ENCODE measurements around the gene MAG. TPM values are rescaled to one million over a fixed set of nuclear protein-coding genes. Genes with fewer than 3 reads are reported as not detected.
A peak's percentile ranks its signal among the peaks of the same experiment; 100 is the strongest.

Gene MAG
- total RNA-seq, 3 donors from 2014 or later, result 4.2 TPM; not detected in 2

DNA sequence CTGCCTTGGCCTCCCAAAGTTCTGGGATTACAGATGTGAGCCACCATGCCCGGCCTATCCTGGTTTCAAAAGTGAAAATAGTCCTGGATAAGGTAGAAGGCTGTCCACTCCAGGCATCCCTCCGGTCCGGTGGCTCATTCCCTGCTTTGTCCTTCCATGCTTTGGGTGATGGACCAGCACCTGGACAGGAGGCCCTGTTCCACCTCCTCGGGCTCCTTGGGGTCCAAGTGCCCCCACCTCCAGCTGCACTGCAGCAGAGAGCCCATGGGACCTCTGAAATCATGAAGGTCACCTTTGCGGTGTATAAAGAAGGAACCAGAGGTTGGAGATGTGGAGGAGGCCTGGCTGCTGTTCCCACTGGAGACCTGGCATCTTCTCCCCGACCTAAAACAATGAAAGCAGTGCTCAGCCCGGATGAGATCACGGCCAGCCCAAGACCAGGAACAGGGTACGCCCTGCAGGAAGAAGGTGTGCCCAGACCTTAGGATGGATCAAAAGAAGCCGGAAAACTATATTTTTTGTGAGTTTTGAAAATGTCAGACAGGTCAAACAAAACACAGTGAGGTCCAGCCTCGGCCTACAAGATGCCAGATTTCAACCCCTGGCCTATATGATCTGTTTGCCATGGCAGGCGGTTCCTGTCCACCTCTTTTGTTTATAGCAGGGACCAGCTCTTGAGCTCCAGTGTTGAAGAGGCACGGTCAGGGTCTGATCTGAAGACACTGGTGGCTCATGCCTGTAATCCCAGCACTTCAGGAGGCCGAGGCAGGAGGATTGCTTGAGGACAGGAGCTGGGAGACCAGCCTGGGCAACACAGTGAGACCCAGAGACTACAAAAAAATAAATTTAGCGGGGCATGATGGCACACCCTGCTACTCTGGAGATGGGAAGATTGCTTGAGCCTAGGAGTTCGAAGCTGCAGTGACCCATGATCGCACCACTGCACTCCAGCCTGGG, 37.3 kb upstream of the MAG start:
- intact Hi-C loops (cut with DNase I; ENCODE audit: low total_unique reads), result no loop called here
- no peak overlapping the region for H3K4me3 ChIP-seq
- H3K4me1 ChIP-seq, result peaks cover 0 to 5% of the 10 kb centered on the region in 2 donors
- peak overlapping the region in 1 of 2 donors; percentile 60 for H3K27ac ChIP-seq
- no peak for TF ChIP-seq POLR2AphosphoS5 (IDR thresholded peaks at IDR 0.05)
- TF ChIP-seq, protein P1, sequence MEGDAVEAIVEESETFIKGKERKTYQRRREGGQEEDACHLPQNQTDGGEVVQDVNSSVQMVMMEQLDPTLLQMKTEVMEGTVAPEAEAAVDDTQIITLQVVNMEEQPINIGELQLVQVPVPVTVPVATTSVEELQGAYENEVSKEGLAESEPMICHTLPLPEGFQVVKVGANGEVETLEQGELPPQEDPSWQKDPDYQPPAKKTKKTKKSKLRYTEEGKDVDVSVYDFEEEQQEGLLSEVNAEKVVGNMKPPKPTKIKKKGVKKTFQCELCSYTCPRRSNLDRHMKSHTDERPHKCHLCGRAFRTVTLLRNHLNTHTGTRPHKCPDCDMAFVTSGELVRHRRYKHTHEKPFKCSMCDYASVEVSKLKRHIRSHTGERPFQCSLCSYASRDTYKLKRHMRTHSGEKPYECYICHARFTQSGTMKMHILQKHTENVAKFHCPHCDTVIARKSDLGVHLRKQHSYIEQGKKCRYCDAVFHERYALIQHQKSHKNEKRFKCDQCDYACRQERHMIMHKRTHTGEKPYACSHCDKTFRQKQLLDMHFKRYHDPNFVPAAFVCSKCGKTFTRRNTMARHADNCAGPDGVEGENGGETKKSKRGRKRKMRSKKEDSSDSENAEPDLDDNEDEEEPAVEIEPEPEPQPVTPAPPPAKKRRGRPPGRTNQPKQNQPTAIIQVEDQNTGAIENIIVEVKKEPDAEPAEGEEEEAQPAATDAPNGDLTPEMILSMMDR (IDR thresholded peaks at IDR 0.05), result no peak
- no peak for TF ChIP-seq POLR2A (IDR thresholded peaks at IDR 0.05)
- no peaks in the 10 kb centered on the region for H3K27me3 ChIP-seq
- no peaks in the 10 kb centered on the region for H3K36me3 ChIP-seq
- no peak for DNase-seq (ENCODE audit: low spot score in 2 of 2)
- H3K9me3 ChIP-seq, result no peaks in the 10 kb centered on the region

DNA sequence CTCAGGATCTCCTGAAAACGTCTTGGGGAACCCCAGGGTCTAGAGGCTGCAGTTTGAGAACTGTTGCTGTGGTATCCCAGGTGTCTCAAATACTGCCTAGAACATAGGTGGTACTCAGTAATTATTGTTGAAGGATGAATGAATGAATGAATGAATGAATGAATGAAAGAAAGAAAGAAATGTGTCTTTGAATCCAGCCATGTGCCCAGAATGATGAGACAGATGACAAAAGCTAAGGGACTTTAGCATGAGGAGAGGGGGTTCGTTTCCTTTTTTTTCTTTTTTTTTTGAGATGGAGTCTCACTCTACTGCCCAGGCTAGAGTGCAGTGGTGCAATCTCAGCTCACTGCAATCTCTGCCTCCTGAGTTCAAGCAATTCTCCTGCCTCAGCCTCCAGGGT, 35.4 kb upstream of the MAG start:
- no peak for TF ChIP-seq POLR2A (IDR thresholded peaks at IDR 0.05)
- TF ChIP-seq, protein P1 (IDR thresholded peaks at IDR 0.05), result no peak
- TF ChIP-seq POLR2AphosphoS5 (IDR thresholded peaks at IDR 0.05), result no peak
- Histone ChIP-seq H3K4me3 (no peak overlapping the region), H3K27ac (no peak overlapping the region), H3K4me1 (peaks cover 0 to 2% of the 10 kb centered on the region in 2 donors), H3K36me3 (no peaks in the 10 kb centered on the region), H3K9me3 (no peaks in the 10 kb centered on the region), H3K27me3 (no peaks in the 10 kb centered on the region)
- intact Hi-C loops (cut with DNase I; ENCODE audit: low total_unique reads), result no loop called here
- no peak for DNase-seq (ENCODE audit: low spot score in 2 of 2)

DNA sequence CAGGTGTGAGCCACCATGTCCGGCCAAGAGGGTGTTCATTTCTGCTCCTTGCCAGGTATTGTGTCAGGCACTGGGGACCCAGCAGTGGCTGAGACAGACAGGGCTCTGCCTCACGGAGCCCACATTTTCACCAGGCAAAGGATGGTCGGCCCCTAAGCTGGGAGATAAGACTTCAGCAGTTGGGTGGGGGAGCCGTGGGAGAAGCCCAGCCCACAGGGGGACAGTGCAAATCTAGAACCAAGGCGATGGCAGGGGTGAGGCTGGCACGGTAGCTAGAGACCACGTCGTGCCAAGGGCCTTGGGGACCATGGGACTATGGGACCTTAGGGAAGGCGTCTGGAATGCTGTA, 34.9 kb upstream of the MAG start:
- intact Hi-C loops (cut with DNase I; ENCODE audit: low total_unique reads), result no loop called here
- Histone ChIP-seq H3K27ac (no peak overlapping the region), H3K27me3 (no peaks in the 10 kb centered on the region), H3K9me3 (no peaks in the 10 kb centered on the region), H3K4me1 (peaks cover 0 to 7% of the 10 kb centered on the region in 2 donors), H3K36me3 (no peaks in the 10 kb centered on the region), H3K4me3 (no peak overlapping the region)
- DNase-seq (ENCODE audit: low spot score in 2 of 2), result no peak
- no peak for TF ChIP-seq POLR2A (IDR thresholded peaks at IDR 0.05)
- TF ChIP-seq, protein P1 (IDR thresholded peaks at IDR 0.05), result no peak

DNA sequence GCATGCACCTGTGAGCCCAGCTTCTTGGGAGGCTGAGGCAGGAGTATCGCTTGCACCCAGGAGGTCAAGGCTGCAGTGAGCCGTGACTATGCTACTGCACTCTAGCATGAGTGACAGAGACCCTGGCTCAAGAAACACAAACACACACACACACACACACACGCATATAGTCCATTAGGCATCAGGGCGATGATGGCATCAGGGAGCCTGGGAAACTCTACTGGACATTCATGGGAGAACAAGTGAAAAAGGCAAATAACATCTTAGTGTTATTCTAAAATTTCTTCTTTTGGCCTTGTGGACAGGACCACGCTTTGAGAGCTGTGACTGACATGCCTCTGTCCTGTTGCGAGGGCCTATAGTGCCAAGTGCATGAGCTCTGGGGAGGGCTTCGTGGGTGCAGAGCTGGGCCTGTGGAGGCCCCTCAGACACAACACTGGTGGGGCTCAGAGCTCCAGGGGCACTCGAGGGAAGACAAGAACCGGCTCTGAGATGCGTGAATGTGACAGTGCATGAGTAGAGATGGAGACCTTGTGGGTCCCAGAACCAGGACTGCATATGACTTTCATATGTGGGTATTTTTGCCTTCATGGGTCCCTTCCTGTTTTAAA, 31.2 kb upstream of the MAG start:
- TF ChIP-seq POLR2A (IDR thresholded peaks at IDR 0.05), result no peak
- TF ChIP-seq, protein P1 (IDR thresholded peaks at IDR 0.05), result no peak
- no peak for TF ChIP-seq POLR2AphosphoS5 (IDR thresholded peaks at IDR 0.05)
- H3K36me3 ChIP-seq, result no peaks in the 10 kb centered on the region
- intact Hi-C loops (cut with DNase I; ENCODE audit: low total_unique reads), result loop anchor here (10.0 kb wide), 1 partner anchor 106 kb away; the partner anchor contains the start of gene FXYD5

More for the DNA sequence above, 31.2 kb upstream of the MAG start:
- Histone ChIP-seq H3K27me3 (no peaks in the 10 kb centered on the region), H3K27ac (no peak overlapping the region), H3K4me3 (no peak overlapping the region), H3K4me1 (peaks cover 8 to 25% of the 10 kb centered on the region in 2 donors), H3K9me3 (no peaks in the 10 kb centered on the region)
- peak in 1 of 2 donors; percentile 12 for DNase-seq (ENCODE audit: low spot score in 2 of 2)

All from breast epithelium (tissue), 4 donors.